ENCODE measurements around the gene RARB. TPM values are rescaled to one million over a fixed set of nuclear protein-coding genes. Genes with fewer than 3 reads are reported as not detected.

Gene RARB
- total RNA-seq, 1 experiment from 2014 or later, result not detected

DNA sequence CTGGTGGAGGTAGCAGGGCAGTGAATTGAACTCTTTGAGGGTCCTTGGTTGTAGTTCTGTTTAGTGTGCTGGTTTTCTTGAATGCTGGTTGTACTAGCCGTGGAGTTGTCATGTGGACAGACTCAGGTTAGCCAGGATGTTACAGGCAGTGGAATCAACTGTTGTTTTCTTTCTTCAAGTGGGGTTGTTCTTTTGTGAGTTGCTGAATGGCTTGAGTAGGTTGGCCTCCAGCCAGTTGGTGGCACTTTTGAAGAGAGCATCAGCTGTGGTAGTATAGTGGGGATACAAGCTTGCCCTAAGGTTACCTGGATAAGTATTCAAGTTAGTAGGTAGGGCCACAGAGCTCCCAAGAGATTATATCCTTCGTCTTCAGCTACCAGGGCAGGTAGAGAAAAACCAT, 31.8 kb upstream of the RARB start:
- H3K9me3 Mint-ChIP-seq (ENCODE audit: unreplicated experiment), result peaks cover 7% of the 10 kb centered on the region
- H3K27ac Mint-ChIP-seq (ENCODE audit: low read depth, unreplicated experiment), result no peak overlapping the region
- ChIA-PET CTCF (no interaction called here), POLR2A (no interaction called here)
- TF ChIP-seq, protein P1, sequence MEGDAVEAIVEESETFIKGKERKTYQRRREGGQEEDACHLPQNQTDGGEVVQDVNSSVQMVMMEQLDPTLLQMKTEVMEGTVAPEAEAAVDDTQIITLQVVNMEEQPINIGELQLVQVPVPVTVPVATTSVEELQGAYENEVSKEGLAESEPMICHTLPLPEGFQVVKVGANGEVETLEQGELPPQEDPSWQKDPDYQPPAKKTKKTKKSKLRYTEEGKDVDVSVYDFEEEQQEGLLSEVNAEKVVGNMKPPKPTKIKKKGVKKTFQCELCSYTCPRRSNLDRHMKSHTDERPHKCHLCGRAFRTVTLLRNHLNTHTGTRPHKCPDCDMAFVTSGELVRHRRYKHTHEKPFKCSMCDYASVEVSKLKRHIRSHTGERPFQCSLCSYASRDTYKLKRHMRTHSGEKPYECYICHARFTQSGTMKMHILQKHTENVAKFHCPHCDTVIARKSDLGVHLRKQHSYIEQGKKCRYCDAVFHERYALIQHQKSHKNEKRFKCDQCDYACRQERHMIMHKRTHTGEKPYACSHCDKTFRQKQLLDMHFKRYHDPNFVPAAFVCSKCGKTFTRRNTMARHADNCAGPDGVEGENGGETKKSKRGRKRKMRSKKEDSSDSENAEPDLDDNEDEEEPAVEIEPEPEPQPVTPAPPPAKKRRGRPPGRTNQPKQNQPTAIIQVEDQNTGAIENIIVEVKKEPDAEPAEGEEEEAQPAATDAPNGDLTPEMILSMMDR (IDR thresholded peaks at IDR 0.05; ENCODE audit: unreplicated experiment), result no peak
- H3K27me3 Mint-ChIP-seq (ENCODE audit: insufficient read depth, unreplicated experiment), result peaks cover 28% of the 10 kb centered on the region
- no peak for DNase-seq (ENCODE audit: unreplicated experiment)
- intact Hi-C loops (cut with micrococcal nuclease), result no loop called here
- BruUV-seq (replicated peaks), result no TSS peak
- no peaks in the 10 kb centered on the region for H3K4me1 Mint-ChIP-seq (ENCODE audit: insufficient read depth, unreplicated experiment)
- H3K36me3 Mint-ChIP-seq (ENCODE audit: insufficient read depth, unreplicated experiment), result no peaks in the 10 kb centered on the region
- no peak overlapping the region for H3K4me3 Mint-ChIP-seq (ENCODE audit: unreplicated experiment)

DNA sequence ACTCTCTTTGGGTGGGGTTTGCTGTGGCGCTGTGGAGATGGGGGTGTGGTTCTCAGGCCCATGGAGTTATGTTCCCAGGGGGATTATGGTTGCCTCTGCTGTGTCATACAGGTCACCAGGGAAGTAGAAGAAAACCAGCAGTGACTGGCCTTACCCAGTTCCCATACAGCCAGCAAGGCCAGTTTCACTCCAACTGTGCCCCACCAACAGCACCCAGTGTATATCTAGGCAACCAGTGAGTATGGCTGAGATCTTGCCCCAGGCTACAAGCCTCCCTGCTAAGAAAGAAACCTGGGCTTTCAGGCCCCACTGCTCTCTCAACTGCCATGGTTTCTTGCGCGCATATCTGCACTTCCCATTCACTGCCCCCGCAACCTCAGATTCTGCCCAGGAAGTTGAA, 31.4 kb upstream of the RARB start:
- Mint-ChIP-seq H3K36me3 (ENCODE audit: insufficient read depth, unreplicated experiment) (no peaks in the 10 kb centered on the region), H3K4me3 (ENCODE audit: unreplicated experiment) (no peak overlapping the region), H3K9me3 (ENCODE audit: unreplicated experiment) (peaks cover 5% of the 10 kb centered on the region), H3K27ac (ENCODE audit: low read depth, unreplicated experiment) (no peak overlapping the region), H3K4me1 (ENCODE audit: insufficient read depth, unreplicated experiment) (no peaks in the 10 kb centered on the region), H3K27me3 (ENCODE audit: insufficient read depth, unreplicated experiment) (peaks cover 26% of the 10 kb centered on the region)
- no TSS peak for BruUV-seq (replicated peaks)
- TF ChIP-seq, protein P1 (IDR thresholded peaks at IDR 0.05; ENCODE audit: unreplicated experiment), result no peak
- DNase-seq (ENCODE audit: unreplicated experiment), result no peak
- CTCF ChIA-PET, result no interaction called here
- intact Hi-C loops (cut with micrococcal nuclease), result no loop called here
- POLR2A ChIA-PET, result no interaction called here

DNA sequence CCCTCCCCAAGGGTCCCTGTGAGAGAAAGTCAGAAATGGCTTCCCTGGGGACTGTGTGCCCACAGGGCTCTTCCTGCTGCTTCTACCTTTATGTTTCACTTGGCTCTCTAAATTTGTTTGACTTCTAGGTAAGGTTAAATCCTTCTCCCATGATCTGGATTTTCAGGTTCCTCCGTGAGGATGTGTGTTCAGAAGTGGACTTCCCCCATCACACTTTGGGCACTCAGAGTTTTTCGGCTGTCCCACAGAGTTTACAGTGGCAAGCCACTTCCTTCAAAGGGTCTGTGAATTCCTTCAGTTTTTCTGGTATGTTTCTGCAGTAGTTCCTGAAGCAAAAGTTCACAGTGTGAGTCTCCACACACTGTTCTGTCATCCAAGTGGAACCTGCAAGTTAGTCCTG, 30.9 kb upstream of the RARB start:
- Mint-ChIP-seq H3K4me3 (ENCODE audit: unreplicated experiment) (no peak overlapping the region), H3K27me3 (ENCODE audit: insufficient read depth, unreplicated experiment) (peaks cover 22% of the 10 kb centered on the region), H3K9me3 (ENCODE audit: unreplicated experiment) (peaks cover under 1% of the 10 kb centered on the region), H3K36me3 (ENCODE audit: insufficient read depth, unreplicated experiment) (no peaks in the 10 kb centered on the region), H3K27ac (ENCODE audit: low read depth, unreplicated experiment) (no peak overlapping the region), H3K4me1 (ENCODE audit: insufficient read depth, unreplicated experiment) (no peaks in the 10 kb centered on the region)
- TF ChIP-seq, protein P1 (IDR thresholded peaks at IDR 0.05; ENCODE audit: unreplicated experiment), result no peak
- BruUV-seq (replicated peaks), result no TSS peak
- DNase-seq (ENCODE audit: unreplicated experiment), result no peak
- CTCF ChIA-PET, result no interaction called here
- POLR2A ChIA-PET, result no interaction called here
- intact Hi-C loops (cut with micrococcal nuclease), result no loop called here

DNA sequence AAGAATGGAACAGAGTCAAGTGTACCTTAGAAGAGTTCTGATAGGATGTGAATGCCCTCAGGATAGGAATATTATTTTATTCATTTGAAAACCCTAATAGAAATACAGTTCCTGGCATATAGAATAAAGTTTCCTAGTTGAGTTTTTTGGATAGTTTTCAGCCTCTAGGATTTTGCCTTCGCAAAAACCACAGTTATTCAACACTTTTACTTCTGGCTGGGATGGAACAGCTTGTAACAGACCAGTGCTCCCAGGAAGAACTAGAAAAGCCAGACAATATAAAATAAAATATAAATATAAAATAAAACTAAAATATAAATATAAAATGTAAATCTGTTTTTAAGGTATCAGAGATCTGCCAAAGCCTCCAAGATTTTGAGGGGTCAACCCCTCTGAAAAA, 27.5 kb upstream of the RARB start:
- no peaks in the 10 kb centered on the region for H3K36me3 Mint-ChIP-seq (ENCODE audit: insufficient read depth, unreplicated experiment)
- TF ChIP-seq, protein P1 (IDR thresholded peaks at IDR 0.05; ENCODE audit: unreplicated experiment), result no peak
- no peak overlapping the region for H3K4me3 Mint-ChIP-seq (ENCODE audit: unreplicated experiment)
- peaks cover 4% of the 10 kb centered on the region for H3K9me3 Mint-ChIP-seq (ENCODE audit: unreplicated experiment)
- ChIA-PET POLR2A (no interaction called here), CTCF (no interaction called here)
- DNase-seq (ENCODE audit: unreplicated experiment), result no peak
- no TSS peak for BruUV-seq (replicated peaks)
- no peak overlapping the region for H3K27ac Mint-ChIP-seq (ENCODE audit: low read depth, unreplicated experiment)
- H3K4me1 Mint-ChIP-seq (ENCODE audit: insufficient read depth, unreplicated experiment), result no peaks in the 10 kb centered on the region
- H3K27me3 Mint-ChIP-seq (ENCODE audit: insufficient read depth, unreplicated experiment), result no peaks in the 10 kb centered on the region
- intact Hi-C loops (cut with micrococcal nuclease), result no loop called here
